ENCODE data around the gene SNAP25. TPM values are rescaled to one million over a fixed set of nuclear protein-coding genes. Genes with fewer than 3 reads are reported as not detected.

Gene SNAP25
- total and polyA plus RNA-seq, 8 donors: 1.5 to 11.7 (median 6.8) TPM

GRCh38 chr20:10261702-10262101 lies 43.1 kb downstream of the SNAP25 start:
- Histone ChIP-seq H3K9me3 (no peaks in the 10 kb centered on the region), H3K27me3 (no peaks in the 10 kb centered on the region), H3K36me3 (no peaks in the 10 kb centered on the region), H3K27ac (no peak overlapping the region), H3K4me1 (no peaks in the 10 kb centered on the region), H3K4me3 (no peak overlapping the region)
- TF ChIP-seq CTCF (IDR thresholded peaks at IDR 0.05): no peak
- no peak for ATAC-seq
- DNase-seq: no peak
- intact Hi-C loops (cut with DNase I): no loop called here

GRCh38 chr20:10263385-10264165 lies 44.9 kb downstream of the SNAP25 start:
- no peaks in the 10 kb centered on the region for H3K9me3 ChIP-seq
- no peak overlapping the region for H3K4me3 ChIP-seq
- no peaks in the 10 kb centered on the region for H3K36me3 ChIP-seq
- no peaks in the 10 kb centered on the region for H3K4me1 ChIP-seq
- intact Hi-C loops (cut with DNase I): no loop called here
- no peak overlapping the region for H3K27ac ChIP-seq
- no peaks in the 10 kb centered on the region for H3K27me3 ChIP-seq
- ATAC-seq (no peak), DNase-seq (no peak)
- no peak for TF ChIP-seq CTCF (IDR thresholded peaks at IDR 0.05)

- DNase-seq (no peak), ATAC-seq (no peak)
- TF ChIP-seq CTCF (IDR thresholded peaks at IDR 0.05): no peak
- H3K4me1 ChIP-seq: no peaks in the 10 kb centered on the region
- intact Hi-C loops (cut with DNase I): no loop called here
- no peaks in the 10 kb centered on the region for H3K27me3 ChIP-seq
- no peak overlapping the region for H3K4me3 ChIP-seq
- no peaks in the 10 kb centered on the region for H3K36me3 ChIP-seq
- no peak overlapping the region for H3K27ac ChIP-seq
- no peaks in the 10 kb centered on the region for H3K9me3 ChIP-seq
Measured at GRCh38 chr20:10264166-10264558, 45.5 kb downstream of the SNAP25 start.

- no peaks in the 10 kb centered on the region for H3K36me3 ChIP-seq
- intact Hi-C loops (cut with DNase I): no loop called here
Measured at GRCh38 chr20:10268636-10269035, 50.0 kb downstream of the SNAP25 start.

GRCh38 chr20:10270630-10271029 lies 52.0 kb downstream of the SNAP25 start:
- DNase-seq: no peak
- ATAC-seq: no peak
- no peaks in the 10 kb centered on the region for H3K27me3 ChIP-seq
- intact Hi-C loops (cut with DNase I): no loop called here
- TF ChIP-seq CTCF (IDR thresholded peaks at IDR 0.05): no peak
- H3K27ac ChIP-seq: no peak overlapping the region
- H3K36me3 ChIP-seq: no peaks in the 10 kb centered on the region
- H3K4me3 ChIP-seq: no peak overlapping the region
- H3K9me3 ChIP-seq: no peaks in the 10 kb centered on the region
- no peaks in the 10 kb centered on the region for H3K4me1 ChIP-seq

More at GRCh38 chr20:10268636-10269035, 50.0 kb downstream of the SNAP25 start:
- DNase-seq: no peak
- Histone ChIP-seq H3K9me3 (no peaks in the 10 kb centered on the region), H3K4me1 (no peaks in the 10 kb centered on the region), H3K4me3 (no peak overlapping the region), H3K27me3 (no peaks in the 10 kb centered on the region), H3K27ac (no peak overlapping the region)
- ATAC-seq: no peak
- no peak for TF ChIP-seq CTCF (IDR thresholded peaks at IDR 0.05)
